K562 treated with DMSO at 1 percent for 24 hours (cell line): ENCODE data around the gene SAMD10. TPM values are rescaled to one million over a fixed set of nuclear protein-coding genes. Genes with fewer than 3 reads are reported as not detected.

Experiments used
- total RNA-seq: library from RNA; unstranded; fragments of 300-600 nt; gene quantifications from 2 replicates; pipeline ENCODE4 v1.2.3, GENCODE V29; 2022; ENCODE audit warnings: low read depth; ENCODE audit not compliant: insufficient read depth

Gene SAMD10
- total RNA-seq: 6.2 and 6.5 TPM in 2 replicates

DNA sequence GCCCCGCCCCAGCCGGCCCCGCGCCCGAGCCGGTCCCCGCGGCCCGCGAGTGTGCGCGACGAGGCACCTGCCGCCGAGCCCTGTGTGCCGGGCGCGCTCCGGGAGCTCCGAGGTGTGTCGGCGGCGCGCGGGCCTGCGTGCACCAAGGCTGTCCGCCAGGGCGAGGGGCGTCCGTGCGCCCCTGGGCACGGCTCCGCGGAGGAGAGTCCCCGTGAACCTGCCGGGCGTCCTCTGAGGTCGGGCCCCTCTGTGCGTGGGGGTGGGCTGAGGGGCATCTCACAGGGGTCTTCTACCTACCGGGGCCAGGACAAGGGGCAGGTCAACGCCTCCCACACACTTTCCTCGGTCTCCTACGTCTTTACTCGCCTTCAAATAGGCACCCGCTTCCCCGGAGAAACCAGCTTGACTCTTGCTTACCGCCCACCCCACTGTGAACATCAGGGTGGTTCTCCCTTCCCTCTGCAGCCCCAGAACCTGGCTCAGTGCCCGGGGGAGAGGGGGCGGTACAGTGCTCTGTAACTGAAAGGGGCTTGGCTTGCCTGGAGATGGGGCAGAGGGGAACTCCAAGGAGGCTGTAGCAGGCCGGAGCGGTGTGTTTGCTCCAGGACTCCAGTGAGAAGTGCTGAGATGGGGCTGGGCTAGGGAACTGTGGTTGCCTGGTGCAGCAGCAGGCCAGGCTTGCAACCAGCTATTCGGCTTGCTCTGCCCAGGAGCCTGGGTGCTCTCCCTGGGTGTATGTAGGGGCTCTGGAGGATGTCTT, at the start of gene SAMD10:
SAMD10 (minus strand) TSS at position 86 of the 760 bp plus-strand sequence. CDS start 175 bp downstream, outside the sequence.

DNA sequence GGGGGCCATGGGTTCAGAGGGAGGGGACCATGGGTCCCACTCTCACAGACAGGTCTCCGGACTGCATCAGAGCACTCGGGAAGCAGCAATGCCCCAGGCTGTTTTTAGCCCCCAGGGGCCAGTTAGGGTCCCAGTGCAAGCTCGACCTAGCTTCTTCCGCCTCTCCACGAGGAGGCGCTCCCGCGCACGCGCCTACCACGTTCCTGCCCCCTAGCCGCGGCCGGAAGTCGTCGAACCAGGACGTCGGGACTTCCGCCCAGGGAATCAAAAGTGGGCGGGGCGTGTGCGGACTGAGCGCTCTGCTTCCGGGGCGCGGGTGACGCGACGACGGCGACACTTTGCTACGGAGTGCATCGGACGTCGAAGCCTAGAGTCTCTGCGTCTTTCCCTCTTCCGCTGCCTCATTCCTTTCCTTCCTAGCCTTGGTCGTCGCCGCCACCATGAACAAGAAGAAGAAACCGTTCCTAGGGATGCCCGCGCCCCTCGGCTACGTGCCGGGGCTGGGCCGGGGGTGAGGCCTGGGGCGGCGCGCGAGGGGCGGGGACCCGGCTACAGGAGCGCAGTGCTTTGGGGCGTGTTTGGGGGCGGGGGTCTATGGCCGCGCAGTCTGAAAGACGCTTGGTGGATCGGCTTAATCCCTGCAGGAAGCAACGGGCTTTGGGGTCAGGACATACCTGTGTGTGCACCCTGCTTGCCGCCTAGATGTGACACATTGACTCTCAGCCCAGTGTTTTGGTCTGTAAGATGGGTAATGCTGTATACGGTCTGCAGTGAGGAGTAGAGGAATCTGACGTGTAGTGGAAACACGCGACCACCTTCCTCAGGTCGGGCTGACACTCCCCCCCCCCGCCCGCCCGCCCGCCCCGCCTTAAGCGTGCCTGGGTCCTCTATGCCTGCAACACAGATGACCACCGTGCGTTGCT, 1.6 kb upstream of the SAMD10 start, which contains the start of gene PRPF6:
PRPF6 (plus strand) TSS at position 327 of the 923 bp plus-strand sequence; CDS start at position 441, 114 bp downstream.

DNA sequence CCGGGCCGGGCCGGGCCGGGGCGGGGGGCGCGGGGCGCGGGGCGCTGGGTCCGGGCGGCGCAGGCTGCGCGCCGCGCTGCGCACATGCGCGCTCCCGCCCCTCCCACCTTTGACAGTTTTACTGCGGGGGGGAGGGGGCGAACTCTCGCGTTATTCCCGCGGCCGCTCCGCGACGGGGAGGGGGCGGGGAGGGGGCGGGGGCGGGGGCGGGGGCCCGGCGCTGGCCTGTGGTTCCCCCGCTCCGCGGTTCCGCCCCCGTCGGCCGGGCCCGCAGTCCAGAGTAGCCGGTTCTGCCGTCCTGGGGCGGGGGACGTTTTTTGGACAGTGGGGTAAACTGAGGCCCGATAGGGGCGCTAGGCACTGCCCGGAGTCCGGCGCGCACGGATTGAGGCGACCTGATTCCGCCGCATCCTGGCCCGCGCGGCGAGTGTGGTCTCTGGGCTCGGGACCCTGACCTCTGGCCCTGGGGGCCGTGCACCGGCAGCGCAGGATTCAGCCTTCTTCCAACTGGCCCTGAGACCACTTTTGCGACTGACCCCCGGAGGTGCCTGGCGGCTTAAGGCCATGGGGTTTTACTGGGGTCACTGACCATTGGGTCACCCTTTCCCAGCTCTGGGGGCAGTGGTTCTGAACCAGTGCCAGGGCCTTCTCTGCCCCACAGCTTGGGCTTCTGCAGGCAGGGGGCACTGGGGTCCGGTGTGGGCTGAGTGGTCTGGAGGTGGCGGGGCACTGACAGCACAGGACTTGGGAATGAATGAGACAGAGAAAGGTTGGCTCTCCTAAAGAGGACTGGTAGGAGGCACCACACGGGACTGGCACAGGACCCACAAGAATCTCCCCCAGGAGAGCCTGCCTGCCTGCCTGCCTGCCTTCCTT, 9.4 kb downstream of the SAMD10 start, which contains the start of gene ZNF512B:
ZNF512B (minus strand) TSS at position 93 of the 876 bp plus-strand sequence. CDS start 1,980 bp downstream, outside the sequence.

DNA sequence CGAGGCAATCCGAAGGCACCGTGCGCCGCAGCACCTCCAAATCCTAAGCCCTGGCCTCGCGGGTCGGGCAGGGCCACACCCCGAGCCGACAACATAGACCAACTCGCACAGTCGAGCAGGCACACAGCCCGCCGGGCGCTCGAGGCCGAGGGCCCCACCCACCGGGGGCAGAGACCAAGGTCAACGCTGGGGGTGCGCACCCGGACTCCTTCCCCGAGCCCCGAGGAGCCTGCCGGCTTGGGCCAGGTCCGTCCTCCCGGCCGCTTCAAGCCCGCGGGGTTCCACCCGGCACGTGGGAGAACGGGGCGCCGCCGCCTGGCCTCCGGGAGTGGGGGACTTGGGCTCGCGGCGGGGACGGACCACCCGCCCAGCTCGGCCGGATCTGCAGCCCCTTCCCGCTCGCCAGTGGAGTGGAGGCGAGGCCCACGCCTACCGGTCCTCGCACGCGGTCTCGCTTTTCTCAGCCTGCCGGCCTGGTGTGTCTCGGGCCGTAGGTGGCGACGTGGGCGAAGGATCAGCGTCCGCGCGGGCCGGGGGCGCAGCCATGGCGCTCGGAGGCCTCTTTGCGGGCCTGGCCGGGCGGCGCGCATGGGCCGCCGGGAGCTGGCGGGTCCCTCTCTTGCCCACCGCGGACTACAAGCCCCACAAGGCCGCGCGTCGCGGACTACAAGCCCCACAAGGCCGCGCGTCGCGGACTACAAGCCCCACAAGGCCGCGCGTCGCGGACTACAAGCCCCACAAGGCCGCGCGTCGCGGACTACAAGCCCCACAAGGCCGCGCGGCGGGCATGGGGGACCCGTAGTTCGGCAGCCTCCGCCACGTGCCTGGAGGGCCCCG, 23.4 kb downstream of the SAMD10 start, which contains the start of gene UCKL1:
UCKL1 (minus strand) TSS at position 590 of the 837 bp plus-strand sequence; CDS start at position 546, 44 bp downstream.

Other genes starting within 250 kb of the SAMD10 start
- 11.9 and 18.2 TPM in 2 replicates for gene LIME1, start 243.0 kb downstream of the SAMD10 start, total RNA-seq
- gene SLC2A4RG, start 239.9 kb downstream of the SAMD10 start, total RNA-seq: 68.4 and 69.6 TPM in 2 replicates
- gene ZBTB46, start 148.4 kb downstream of the SAMD10 start, total RNA-seq: 3.3 and 4.4 TPM in 2 replicates
- 11.7 and 17.2 TPM in 2 replicates for gene ABHD16B, start 118.1 kb downstream of the SAMD10 start, total RNA-seq
- 78.6 and 83.0 TPM in 2 replicates for gene TPD52L2, start 114.4 kb downstream of the SAMD10 start, total RNA-seq
- 48.7 and 51.1 TPM in 2 replicates for gene DNAJC5, start 84.5 kb downstream of the SAMD10 start, total RNA-seq
- 53.7 and 57.4 TPM in 2 replicates for gene UCKL1, start 23.2 kb downstream of the SAMD10 start, total RNA-seq
- gene ZNF512B, start 9.7 kb downstream of the SAMD10 start, total RNA-seq: 14.9 TPM in 2 replicates
- gene PRPF6, start 1.5 kb upstream of the SAMD10 start, total RNA-seq: 111 and 121 TPM in 2 replicates
- 1.1 and 2.5 TPM in 2 replicates for gene C20orf204, start 56.5 kb upstream of the SAMD10 start, total RNA-seq
- gene SOX18, start 70.0 kb upstream of the SAMD10 start, total RNA-seq: 20.0 and 24.5 TPM in 2 replicates
- gene TCEA2, start 83.6 kb upstream of the SAMD10 start, total RNA-seq: 38.7 and 40.1 TPM in 2 replicates
- 27.8 and 36.9 TPM in 2 replicates for gene RGS19, start 99.9 kb upstream of the SAMD10 start, total RNA-seq
- 1.3 and 1.9 TPM in 2 replicates for gene OPRL1, start 100.4 kb upstream of the SAMD10 start, total RNA-seq
- not detected in 2 replicates for gene LKAAEAR1, start 104.8 kb upstream of the SAMD10 start, total RNA-seq
- gene NPBWR2, start 127.9 kb upstream of the SAMD10 start, total RNA-seq: not detected in 2 replicates
- gene MYT1, start 184.8 kb upstream of the SAMD10 start, total RNA-seq: 0.05 TPM in 1 of 2 replicates, not detected in the other